ENCODE results near the gene SNX5.
A peak's percentile ranks its signal among the peaks of the same experiment; 100 is the strongest.

SNX5 gene

GRCh38 chr20:17936761-17937732, 31.5 kb downstream of the SNX5 start:
- TF ChIP-seq POU2F2 (IDR thresholded peaks at IDR 0.05; ENCODE audit: low read depth, low read length) (no peak), PAX5 (IDR thresholded peaks at IDR 0.05; ENCODE audit: insufficient read depth, low read length, severe bottlenecking) (no peak), SPI1 (IDR thresholded peaks at IDR 0.05; ENCODE audit: low read depth, low read length) (no peak), POLR2A (IDR thresholded peaks at IDR 0.05; ENCODE audit: low read depth, low read length) (no peak), TAF1 (IDR thresholded peaks at IDR 0.05; ENCODE audit: low read depth, low read length) (no peak), POLR2AphosphoS5 (IDR thresholded peaks at IDR 0.05; ENCODE audit: low read depth, low read length) (no peak)
- FAIRE-seq (peak; percentile 16), DNase-seq (ENCODE audit: insufficient read length, low spot score) (no peak)

GRCh38 chr20:17936286-17936760, 32.3 kb downstream of the SNX5 start:
- FAIRE-seq (no peak), DNase-seq (ENCODE audit: insufficient read length, low spot score) (no peak)
- TF ChIP-seq POLR2AphosphoS5 (IDR thresholded peaks at IDR 0.05; ENCODE audit: low read depth, low read length) (no peak), PAX5 (IDR thresholded peaks at IDR 0.05; ENCODE audit: insufficient read depth, low read length, severe bottlenecking) (no peak), POU2F2 (IDR thresholded peaks at IDR 0.05; ENCODE audit: low read depth, low read length) (no peak), POLR2A (IDR thresholded peaks at IDR 0.05; ENCODE audit: low read depth, low read length) (no peak), TAF1 (IDR thresholded peaks at IDR 0.05; ENCODE audit: low read depth, low read length) (no peak), SPI1 (IDR thresholded peaks at IDR 0.05; ENCODE audit: low read depth, low read length) (no peak)

GRCh38 chr20:17935761-17936160, 32.8 kb downstream of the SNX5 start:
- FAIRE-seq (no peak), DNase-seq (ENCODE audit: insufficient read length, low spot score) (no peak)
- no peak for TF ChIP-seq POLR2AphosphoS5 (IDR thresholded peaks at IDR 0.05; ENCODE audit: low read depth, low read length)
- no peak for TF ChIP-seq POLR2A (IDR thresholded peaks at IDR 0.05; ENCODE audit: low read depth, low read length)

GRCh38 chr20:17935186-17935585, 33.4 kb downstream of the SNX5 start:
- no peak for FAIRE-seq
- TF ChIP-seq POU2F2 (IDR thresholded peaks at IDR 0.05; ENCODE audit: low read depth, low read length): no peak
- TF ChIP-seq PAX5 (IDR thresholded peaks at IDR 0.05; ENCODE audit: insufficient read depth, low read length, severe bottlenecking): no peak
- TF ChIP-seq TAF1 (IDR thresholded peaks at IDR 0.05; ENCODE audit: low read depth, low read length): no peak
- TF ChIP-seq POLR2A (IDR thresholded peaks at IDR 0.05; ENCODE audit: low read depth, low read length): no peak
- TF ChIP-seq SPI1 (IDR thresholded peaks at IDR 0.05; ENCODE audit: low read depth, low read length): no peak
- TF ChIP-seq POLR2AphosphoS5 (IDR thresholded peaks at IDR 0.05; ENCODE audit: low read depth, low read length): no peak
- no peak for DNase-seq (ENCODE audit: insufficient read length, low spot score)

GRCh38 chr20:17934141-17934862, 34.3 kb downstream of the SNX5 start:
- no peak for TF ChIP-seq PAX5 (IDR thresholded peaks at IDR 0.05; ENCODE audit: insufficient read depth, low read length, severe bottlenecking)
- TF ChIP-seq TAF1 (IDR thresholded peaks at IDR 0.05; ENCODE audit: low read depth, low read length): no peak
- TF ChIP-seq POLR2A (IDR thresholded peaks at IDR 0.05; ENCODE audit: low read depth, low read length): no peak
- no peak for TF ChIP-seq POU2F2 (IDR thresholded peaks at IDR 0.05; ENCODE audit: low read depth, low read length)
- no peak for TF ChIP-seq POLR2AphosphoS5 (IDR thresholded peaks at IDR 0.05; ENCODE audit: low read depth, low read length)
- no peak for TF ChIP-seq SPI1 (IDR thresholded peaks at IDR 0.05; ENCODE audit: low read depth, low read length)
- DNase-seq (ENCODE audit: insufficient read length, low spot score) (no peak), FAIRE-seq (no peak)

- TF ChIP-seq POLR2A (IDR thresholded peaks at IDR 0.05; ENCODE audit: low read depth, low read length) (no peak), SPI1 (IDR thresholded peaks at IDR 0.05; ENCODE audit: low read depth, low read length) (peak; percentile 57)
- FAIRE-seq: no peak
- no peak for DNase-seq (ENCODE audit: insufficient read length, low spot score)
Observed at GRCh38 chr20:17933711-17934110, 34.9 kb downstream of the SNX5 start.

GRCh38 chr20:17933121-17933520, 35.5 kb downstream of the SNX5 start:
- DNase-seq (ENCODE audit: insufficient read length, low spot score): no peak
- no peak for FAIRE-seq
- TF ChIP-seq TAF1 (IDR thresholded peaks at IDR 0.05; ENCODE audit: low read depth, low read length) (no peak), POU2F2 (IDR thresholded peaks at IDR 0.05; ENCODE audit: low read depth, low read length) (no peak), POLR2A (IDR thresholded peaks at IDR 0.05; ENCODE audit: low read depth, low read length) (no peak), PAX5 (IDR thresholded peaks at IDR 0.05; ENCODE audit: insufficient read depth, low read length, severe bottlenecking) (no peak), SPI1 (IDR thresholded peaks at IDR 0.05; ENCODE audit: low read depth, low read length) (no peak), POLR2AphosphoS5 (IDR thresholded peaks at IDR 0.05; ENCODE audit: low read depth, low read length) (no peak)

GRCh38 chr20:17932396-17932795, 36.2 kb downstream of the SNX5 start:
- no peak for FAIRE-seq
- no peak for DNase-seq (ENCODE audit: insufficient read length, low spot score)
- no peak for TF ChIP-seq POLR2AphosphoS5 (IDR thresholded peaks at IDR 0.05; ENCODE audit: low read depth, low read length)
- TF ChIP-seq TAF1 (IDR thresholded peaks at IDR 0.05; ENCODE audit: low read depth, low read length): no peak
- TF ChIP-seq SPI1 (IDR thresholded peaks at IDR 0.05; ENCODE audit: low read depth, low read length): no peak
- TF ChIP-seq POU2F2 (IDR thresholded peaks at IDR 0.05; ENCODE audit: low read depth, low read length): no peak
- no peak for TF ChIP-seq POLR2A (IDR thresholded peaks at IDR 0.05; ENCODE audit: low read depth, low read length)
- no peak for TF ChIP-seq PAX5 (IDR thresholded peaks at IDR 0.05; ENCODE audit: insufficient read depth, low read length, severe bottlenecking)

- no peak for TF ChIP-seq POLR2AphosphoS5 (IDR thresholded peaks at IDR 0.05; ENCODE audit: low read depth, low read length)
- no peak for TF ChIP-seq PAX5 (IDR thresholded peaks at IDR 0.05; ENCODE audit: insufficient read depth, low read length, severe bottlenecking)
- TF ChIP-seq POLR2A (IDR thresholded peaks at IDR 0.05; ENCODE audit: low read depth, low read length): no peak
- TF ChIP-seq POU2F2 (IDR thresholded peaks at IDR 0.05; ENCODE audit: low read depth, low read length): no peak
- no peak for TF ChIP-seq SPI1 (IDR thresholded peaks at IDR 0.05; ENCODE audit: low read depth, low read length)
- TF ChIP-seq TAF1 (IDR thresholded peaks at IDR 0.05; ENCODE audit: low read depth, low read length): no peak
- DNase-seq (ENCODE audit: insufficient read length, low spot score): no peak
- no peak for FAIRE-seq
Observed at GRCh38 chr20:17931513-17931912, 37.1 kb downstream of the SNX5 start.

All from GM12891 (cell line).